IPS-18a (cell line): ENCODE data around the gene FDXR.

Experiments
- H3K27ac ChIP-seq: one replicate; pipeline ENCODE4 v1.5.1; 2013; ENCODE audit warnings: low read length
- H3K27me3 ChIP-seq: one replicate; pipeline ENCODE4 v1.6.1; 2013; ENCODE audit warnings: mild to moderate bottlenecking, low read length; ENCODE audit not compliant: control insufficient read depth, insufficient read depth
- H3K36me3 ChIP-seq: one replicate; pipeline ENCODE4 v1.6.1; 2013; ENCODE audit warnings: low read depth, low read length; ENCODE audit not compliant: control insufficient read depth
- H3K4me1 ChIP-seq: one replicate; pipeline ENCODE4 v1.6.1; 2013; ENCODE audit warnings: low read depth, low read length; ENCODE audit not compliant: control insufficient read depth
- H3K4me3 ChIP-seq: one replicate; pipeline ENCODE4 v1.5.1; 2013; ENCODE audit warnings: low read length
- H3K9ac ChIP-seq: one replicate; pipeline ENCODE4 v1.6.1; 2013; ENCODE audit warnings: mild to moderate bottlenecking, low read length, moderate library complexity
- H3K9me3 ChIP-seq: one replicate; pipeline ENCODE4 v1.6.1; 2013; ENCODE audit warnings: low read depth, low read length; ENCODE audit not compliant: control insufficient read depth

The FDXR gene

GRCh38 chr17:74821655-74822334 is 51.0 kb downstream of the FDXR start:
- Histone ChIP-seq H3K27me3 (no peaks in the 10 kb centered on the region), H3K4me3 (no peak overlapping the region), H3K36me3 (peaks cover 8% of the 10 kb centered on the region), H3K9me3 (no peaks in the 10 kb centered on the region), H3K9ac (no peak overlapping the region), H3K27ac (no peak overlapping the region), H3K4me1 (no peaks in the 10 kb centered on the region)

- Histone ChIP-seq H3K27me3 (no peaks in the 10 kb centered on the region), H3K9ac (no peak overlapping the region), H3K4me1 (no peaks in the 10 kb centered on the region), H3K36me3 (peaks cover 8% of the 10 kb centered on the region), H3K4me3 (no peak overlapping the region), H3K9me3 (no peaks in the 10 kb centered on the region), H3K27ac (no peak overlapping the region)
Observed at GRCh38 chr17:74819801-74820436, 52.9 kb downstream of the FDXR start.

GRCh38 chr17:74818291-74818938 is 54.4 kb downstream of the FDXR start:
- no peaks in the 10 kb centered on the region for H3K27me3 ChIP-seq
- H3K9ac ChIP-seq: no peak overlapping the region
- H3K4me1 ChIP-seq: no peaks in the 10 kb centered on the region
- H3K36me3 ChIP-seq: peaks cover 8% of the 10 kb centered on the region
- no peak overlapping the region for H3K27ac ChIP-seq
- no peaks in the 10 kb centered on the region for H3K9me3 ChIP-seq
- H3K4me3 ChIP-seq: no peak overlapping the region

- no peaks in the 10 kb centered on the region for H3K27me3 ChIP-seq
- no peak overlapping the region for H3K4me3 ChIP-seq
- H3K27ac ChIP-seq: no peak overlapping the region
- peaks cover 8% of the 10 kb centered on the region for H3K36me3 ChIP-seq
- H3K4me1 ChIP-seq: no peaks in the 10 kb centered on the region
- no peak overlapping the region for H3K9ac ChIP-seq
- no peaks in the 10 kb centered on the region for H3K9me3 ChIP-seq
Observed at GRCh38 chr17:74816905-74817620, 55.7 kb downstream of the FDXR start.

- H3K9me3 ChIP-seq: no peaks in the 10 kb centered on the region
- no peaks in the 10 kb centered on the region for H3K4me1 ChIP-seq
- peaks cover 4% of the 10 kb centered on the region for H3K36me3 ChIP-seq
- H3K27me3 ChIP-seq: no peaks in the 10 kb centered on the region
- no peak overlapping the region for H3K9ac ChIP-seq
- H3K4me3 ChIP-seq: no peak overlapping the region
- H3K27ac ChIP-seq: no peak overlapping the region
Observed at GRCh38 chr17:74815550-74816370, 57.0 kb downstream of the FDXR start.

- Histone ChIP-seq H3K36me3 (peaks cover 4% of the 10 kb centered on the region), H3K4me1 (no peaks in the 10 kb centered on the region), H3K27me3 (no peaks in the 10 kb centered on the region), H3K9ac (no peak overlapping the region), H3K9me3 (no peaks in the 10 kb centered on the region), H3K27ac (no peak overlapping the region), H3K4me3 (no peak overlapping the region)
Observed at GRCh38 chr17:74815067-74815466, 57.7 kb downstream of the FDXR start.

- no peak overlapping the region for H3K9ac ChIP-seq
- no peak overlapping the region for H3K4me3 ChIP-seq
- H3K36me3 ChIP-seq: peaks cover 6% of the 10 kb centered on the region
- H3K27ac ChIP-seq: no peak overlapping the region
- no peaks in the 10 kb centered on the region for H3K9me3 ChIP-seq
- H3K4me1 ChIP-seq: no peaks in the 10 kb centered on the region
- no peaks in the 10 kb centered on the region for H3K27me3 ChIP-seq
Observed at GRCh38 chr17:74814453-74814852, 58.3 kb downstream of the FDXR start.
